ENCODE results near the gene COL18A1.

DNA sequence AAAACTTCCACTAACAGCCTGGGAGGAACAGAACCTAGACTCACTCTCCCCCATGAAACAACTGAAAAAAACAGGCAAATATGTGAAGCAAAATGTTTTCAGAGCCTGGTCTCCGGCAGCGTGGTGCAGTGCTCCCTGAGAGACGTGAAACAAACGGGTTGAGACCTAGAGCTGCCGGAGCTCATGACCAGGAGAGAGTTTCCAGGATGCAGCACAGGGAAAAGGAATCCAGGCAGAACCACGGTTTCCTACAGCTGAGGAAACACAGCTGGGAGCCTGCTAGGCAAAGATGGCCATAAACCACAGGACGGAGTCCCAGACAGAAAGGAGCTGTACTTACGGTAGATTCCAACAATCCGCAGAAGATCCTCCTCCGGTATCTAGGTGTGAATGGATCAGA, 157.4 kb downstream of the COL18A1 start:
- TF ChIP-seq, protein P1, sequence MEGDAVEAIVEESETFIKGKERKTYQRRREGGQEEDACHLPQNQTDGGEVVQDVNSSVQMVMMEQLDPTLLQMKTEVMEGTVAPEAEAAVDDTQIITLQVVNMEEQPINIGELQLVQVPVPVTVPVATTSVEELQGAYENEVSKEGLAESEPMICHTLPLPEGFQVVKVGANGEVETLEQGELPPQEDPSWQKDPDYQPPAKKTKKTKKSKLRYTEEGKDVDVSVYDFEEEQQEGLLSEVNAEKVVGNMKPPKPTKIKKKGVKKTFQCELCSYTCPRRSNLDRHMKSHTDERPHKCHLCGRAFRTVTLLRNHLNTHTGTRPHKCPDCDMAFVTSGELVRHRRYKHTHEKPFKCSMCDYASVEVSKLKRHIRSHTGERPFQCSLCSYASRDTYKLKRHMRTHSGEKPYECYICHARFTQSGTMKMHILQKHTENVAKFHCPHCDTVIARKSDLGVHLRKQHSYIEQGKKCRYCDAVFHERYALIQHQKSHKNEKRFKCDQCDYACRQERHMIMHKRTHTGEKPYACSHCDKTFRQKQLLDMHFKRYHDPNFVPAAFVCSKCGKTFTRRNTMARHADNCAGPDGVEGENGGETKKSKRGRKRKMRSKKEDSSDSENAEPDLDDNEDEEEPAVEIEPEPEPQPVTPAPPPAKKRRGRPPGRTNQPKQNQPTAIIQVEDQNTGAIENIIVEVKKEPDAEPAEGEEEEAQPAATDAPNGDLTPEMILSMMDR (IDR thresholded peaks at IDR 0.05; ENCODE audit: borderline replicate concordance, extremely low read depth, low read length, poor library complexity, severe bottlenecking), result no peak
- no peak for TF ChIP-seq EZH2 (IDR thresholded peaks at IDR 0.05; ENCODE audit: borderline replicate concordance, low read depth, low read length, severe bottlenecking)
